Suprapubic skin (tissue), 3 donors: ENCODE results near the gene RALA.

Experiments used
- EP300 ChIP-seq: sonication (generic); formaldehyde crosslinking; IDR thresholded peaks from one replicate; pipeline ENCODE4 v1.6.1; 2017; ENCODE audit warnings: antibody characterized with exemption
- TF ChIP-seq, protein P1 (sequence below), 2 donors: fragments of 200-600 bp in 1 of 2; fragments of 450-650 bp in 1 of 2; sonication (generic) in 1 of 2; IDR thresholded peaks; one replicate each; pipeline ENCODE4 v1.5.1; 2016 to 2019; ENCODE audit warnings: antibody characterized with exemption in 2 of 2, mild to moderate bottlenecking in 1 of 2, moderate library complexity in 1 of 2

- no peak for TF ChIP-seq EP300
- TF ChIP-seq, protein P1, sequence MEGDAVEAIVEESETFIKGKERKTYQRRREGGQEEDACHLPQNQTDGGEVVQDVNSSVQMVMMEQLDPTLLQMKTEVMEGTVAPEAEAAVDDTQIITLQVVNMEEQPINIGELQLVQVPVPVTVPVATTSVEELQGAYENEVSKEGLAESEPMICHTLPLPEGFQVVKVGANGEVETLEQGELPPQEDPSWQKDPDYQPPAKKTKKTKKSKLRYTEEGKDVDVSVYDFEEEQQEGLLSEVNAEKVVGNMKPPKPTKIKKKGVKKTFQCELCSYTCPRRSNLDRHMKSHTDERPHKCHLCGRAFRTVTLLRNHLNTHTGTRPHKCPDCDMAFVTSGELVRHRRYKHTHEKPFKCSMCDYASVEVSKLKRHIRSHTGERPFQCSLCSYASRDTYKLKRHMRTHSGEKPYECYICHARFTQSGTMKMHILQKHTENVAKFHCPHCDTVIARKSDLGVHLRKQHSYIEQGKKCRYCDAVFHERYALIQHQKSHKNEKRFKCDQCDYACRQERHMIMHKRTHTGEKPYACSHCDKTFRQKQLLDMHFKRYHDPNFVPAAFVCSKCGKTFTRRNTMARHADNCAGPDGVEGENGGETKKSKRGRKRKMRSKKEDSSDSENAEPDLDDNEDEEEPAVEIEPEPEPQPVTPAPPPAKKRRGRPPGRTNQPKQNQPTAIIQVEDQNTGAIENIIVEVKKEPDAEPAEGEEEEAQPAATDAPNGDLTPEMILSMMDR (IDR thresholded peaks at IDR 0.05) = no peak
These were observed 33.0 kb downstream of the RALA start for GRCh38 chr7:39656415-39656814.
